GM19240 (cell line): ENCODE data around the gene PPM1A.
"Not testable (repeated sequence)": the region's sequence is repeated elsewhere in the genome, so short reads cannot be mapped to it uniquely, and the experiment has no call there.

Experiments used
- DNase-seq: peaks from one replicate; pipeline ENCODE4 v3.0.0; 2011; ENCODE audit warnings: low spot score; ENCODE audit not compliant: insufficient read length

Gene PPM1A

DNA sequence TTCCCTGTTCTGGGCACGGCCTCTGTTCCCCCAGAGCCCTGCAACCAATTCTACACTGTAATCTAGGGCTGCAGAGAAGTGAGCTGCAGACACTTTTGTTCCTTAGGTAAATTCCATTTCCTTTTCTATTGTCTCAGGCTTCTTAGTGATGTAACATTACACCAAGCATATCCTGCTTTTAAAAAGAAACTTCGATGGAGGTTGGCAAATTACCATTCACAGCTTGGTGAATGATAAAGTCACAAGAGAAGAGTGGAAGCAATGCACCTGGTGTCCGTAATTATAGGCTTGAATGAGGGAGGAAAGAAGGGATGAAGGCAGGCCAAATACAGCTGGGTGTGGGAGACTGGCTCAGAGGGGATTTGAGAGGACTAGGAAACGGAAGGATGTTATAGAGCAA, 68.6 kb downstream of the PPM1A start:
- no peak for DNase-seq

DNA sequence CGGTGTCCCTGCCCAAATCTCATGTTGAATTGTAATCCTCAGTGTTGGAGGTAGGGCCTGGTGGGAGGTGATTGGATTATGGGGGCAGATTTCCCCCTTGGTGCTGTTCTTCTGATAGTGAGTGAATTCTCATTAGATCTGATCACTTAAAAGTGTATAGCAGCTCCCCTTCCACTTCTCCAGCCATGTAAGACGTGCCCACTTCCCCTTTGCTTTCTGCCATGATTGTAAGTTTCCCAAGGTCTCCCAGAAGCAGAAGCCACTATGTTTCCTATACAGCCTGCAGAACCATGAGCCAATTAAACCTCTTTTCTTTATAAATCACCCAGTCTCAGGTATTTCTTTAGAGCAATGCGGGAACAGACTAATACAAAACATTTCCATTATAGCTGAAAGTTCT, 71.8 kb downstream of the PPM1A start:
- not testable (repeated sequence) for DNase-seq

DNA sequence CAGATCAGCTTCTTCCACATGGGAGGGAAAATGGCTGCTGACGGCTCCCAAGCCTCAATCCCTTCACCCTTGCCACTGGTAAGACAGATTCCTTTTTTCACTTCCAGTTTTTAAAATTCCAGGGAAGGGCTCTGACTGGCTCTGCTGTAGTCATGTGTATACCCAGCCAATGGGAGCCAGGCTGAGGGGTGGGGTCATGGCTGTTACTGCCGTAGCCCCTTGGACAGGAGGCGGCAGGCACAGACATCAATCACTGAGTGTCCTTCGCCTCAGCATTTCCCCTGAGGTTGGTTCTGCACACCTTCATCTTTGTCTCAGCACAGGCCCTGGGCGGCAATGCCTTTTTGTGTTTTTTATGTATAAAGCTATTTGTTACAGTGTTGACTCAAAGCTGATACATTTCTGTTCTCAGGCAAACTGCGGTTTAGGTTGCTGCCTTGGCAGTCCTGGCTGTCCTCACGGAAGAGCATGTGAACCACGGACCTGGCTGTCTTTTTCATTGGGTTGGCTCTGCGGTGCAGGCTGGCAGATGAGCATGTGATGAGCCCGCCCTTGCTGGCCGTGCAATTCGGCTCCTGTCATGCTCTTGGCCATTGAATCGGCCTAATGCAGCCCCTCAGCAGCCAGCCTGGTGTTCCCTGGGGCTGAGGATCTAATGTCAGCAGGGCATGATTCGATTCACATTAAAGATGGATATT, 74.3 kb downstream of the PPM1A start:
- no peak for DNase-seq

DNA sequence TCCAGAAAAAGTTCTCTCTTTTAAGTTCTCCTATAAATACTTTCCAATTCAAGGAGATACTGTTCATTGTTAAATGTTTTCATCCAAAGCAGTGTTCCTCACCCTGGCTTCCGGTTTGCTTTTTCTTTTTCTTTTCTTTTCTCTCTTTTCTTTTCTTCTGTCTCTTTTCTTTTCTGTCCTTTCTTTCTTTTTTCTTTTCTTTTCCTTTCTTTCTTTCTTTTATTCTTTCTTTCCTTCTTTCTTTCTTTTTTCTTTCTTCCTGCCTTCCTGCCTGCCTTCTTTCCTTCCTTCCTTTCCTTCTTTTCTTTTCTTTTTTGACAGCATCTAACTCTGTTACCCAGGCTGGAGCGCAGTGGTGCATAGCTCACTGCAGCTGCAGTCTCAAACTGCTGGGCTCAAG, 75.8 kb downstream of the PPM1A start:
- DNase-seq = no peak

DNA sequence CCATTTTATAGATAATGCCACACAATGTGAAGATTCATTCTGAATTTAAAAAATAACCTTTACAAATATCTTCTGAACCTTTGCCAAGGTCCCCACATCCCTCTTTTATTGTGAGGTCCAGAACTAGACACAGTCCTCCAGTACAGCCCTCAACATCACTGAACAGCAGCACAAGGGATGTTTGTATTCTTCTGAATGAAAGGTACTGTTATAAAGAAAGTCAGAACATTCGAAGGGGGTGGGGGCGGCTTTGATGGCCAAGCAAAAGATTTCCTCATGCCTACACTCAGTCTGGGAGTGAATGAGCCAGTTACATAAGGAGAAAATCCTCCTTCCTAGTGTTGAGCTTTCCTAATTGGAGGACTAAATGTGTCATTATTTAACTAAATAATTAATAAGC, 77.3 kb downstream of the PPM1A start:
- DNase-seq = no peak

DNA sequence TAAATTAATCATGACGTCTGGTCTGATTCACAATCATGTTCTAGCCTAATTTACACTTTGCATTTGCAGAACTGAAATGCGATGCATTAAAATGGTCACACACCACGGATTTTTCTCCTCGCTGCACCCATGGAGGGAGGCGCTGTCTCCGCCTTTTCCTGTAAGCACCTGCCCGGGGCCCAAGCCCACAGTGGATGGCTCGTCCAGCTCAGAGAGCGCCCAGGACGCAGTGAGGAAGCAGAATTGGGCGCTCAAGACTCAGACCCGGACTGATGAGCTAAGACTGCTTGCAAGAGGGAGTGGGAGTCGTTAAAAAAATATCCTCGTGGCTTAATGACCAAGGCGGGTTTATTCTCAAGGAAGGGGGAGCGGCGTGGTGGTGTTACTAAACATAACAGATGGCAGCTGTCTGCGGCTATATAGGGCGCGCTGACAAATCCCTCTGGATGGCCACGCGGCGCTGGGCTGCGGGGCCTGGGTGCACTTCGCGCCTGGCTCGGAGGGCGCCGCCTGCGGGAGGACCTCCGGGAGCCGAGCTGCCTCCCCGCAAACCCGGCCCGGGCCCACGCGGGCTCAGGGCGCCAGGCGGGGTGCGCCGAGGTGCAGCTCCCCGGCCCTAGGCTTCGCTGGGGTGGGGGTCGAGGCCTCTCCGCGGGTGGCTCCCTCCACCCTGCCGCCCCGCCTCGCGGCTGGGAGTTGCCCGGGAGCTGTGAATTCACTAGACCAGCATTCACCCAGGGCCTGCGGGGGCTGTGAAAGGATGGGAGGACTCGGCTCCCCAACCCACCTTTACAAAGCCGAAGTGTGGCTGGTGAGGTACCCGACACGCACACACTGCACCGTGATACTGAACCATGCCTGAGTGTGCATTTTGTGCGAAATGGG, 78.7 kb downstream of the PPM1A start:
- peak; percentile 44 for DNase-seq

DNA sequence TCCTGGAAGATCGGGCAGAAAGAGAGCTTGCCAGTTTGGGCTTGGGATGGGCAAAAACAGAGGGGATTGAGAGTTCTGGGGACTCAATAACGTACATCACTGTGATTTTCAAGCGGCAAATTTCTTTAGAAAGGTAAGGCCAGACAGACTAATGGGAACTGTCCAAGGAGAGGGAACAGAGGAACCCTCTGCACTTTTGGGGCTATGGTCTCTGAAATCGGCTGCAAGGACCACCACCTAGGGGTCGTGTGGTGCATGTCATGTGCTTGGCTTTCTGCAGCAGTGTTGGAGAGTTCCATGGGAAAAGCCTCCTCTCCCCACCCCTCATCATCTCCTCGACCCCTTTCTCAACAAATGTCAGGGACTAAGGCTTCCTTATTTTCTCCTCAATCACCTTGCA, 79.6 kb downstream of the PPM1A start:
- DNase-seq = no peak

DNA sequence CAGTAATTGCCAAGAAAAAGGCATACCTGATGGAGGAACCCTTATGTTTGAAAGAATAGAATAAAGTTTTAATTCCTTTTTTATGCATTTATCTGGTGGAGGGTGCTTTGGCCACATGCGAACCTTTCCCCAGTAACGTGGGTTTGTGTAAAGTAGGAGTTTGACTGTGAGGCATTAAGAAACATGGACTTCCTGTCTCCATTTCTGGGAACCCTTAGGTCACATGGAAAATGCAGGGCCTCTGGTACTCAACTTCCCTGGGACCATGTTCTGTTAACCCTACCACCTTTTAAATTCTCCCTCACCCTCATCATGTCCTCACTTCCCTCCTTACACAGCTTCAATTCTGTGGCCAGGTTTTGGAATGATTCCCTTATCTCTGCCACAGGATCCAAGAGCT, 80.3 kb downstream of the PPM1A start:
- no peak for DNase-seq

DNA sequence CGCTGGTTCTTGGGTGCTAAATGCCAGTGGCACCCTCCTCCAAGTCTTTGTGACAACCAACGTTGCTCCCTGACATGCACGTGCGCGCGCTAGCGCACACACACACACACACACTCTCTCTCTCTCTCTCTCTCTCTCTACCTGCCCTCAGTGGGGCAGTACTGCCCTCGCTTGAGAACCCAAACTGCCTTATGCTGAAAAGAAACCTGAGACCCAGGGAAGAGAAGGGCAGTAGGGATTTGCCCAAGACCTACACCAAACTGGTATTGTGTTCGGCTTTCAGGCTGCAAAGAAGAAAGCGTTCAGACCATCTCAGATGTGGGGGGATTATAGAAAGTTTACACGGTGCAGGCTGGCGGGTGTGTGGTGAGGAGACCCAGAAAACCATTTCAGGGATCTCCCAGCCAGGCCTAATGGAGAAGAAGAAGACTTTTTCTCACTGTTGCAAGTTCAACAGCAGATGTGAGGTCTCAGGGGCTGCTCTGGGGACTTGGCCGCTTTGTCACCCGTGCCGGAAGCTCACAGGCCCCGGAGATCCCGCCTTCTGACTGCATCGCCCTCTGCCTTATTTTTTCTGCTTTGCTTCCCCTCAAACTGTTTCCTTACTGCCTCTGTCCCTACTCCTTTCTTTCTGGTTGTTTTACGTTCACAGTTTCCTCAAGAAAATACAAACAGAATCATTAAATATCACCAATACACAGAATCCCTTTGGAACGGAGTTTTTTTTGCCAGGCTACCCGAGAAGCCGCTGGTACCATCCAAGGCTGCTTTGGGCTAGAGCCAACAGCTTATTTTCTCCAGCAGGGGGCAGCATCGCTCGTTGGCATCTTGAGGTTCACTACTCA, 82.4 kb downstream of the PPM1A start:
- DNase-seq = peak; percentile 56

DNA sequence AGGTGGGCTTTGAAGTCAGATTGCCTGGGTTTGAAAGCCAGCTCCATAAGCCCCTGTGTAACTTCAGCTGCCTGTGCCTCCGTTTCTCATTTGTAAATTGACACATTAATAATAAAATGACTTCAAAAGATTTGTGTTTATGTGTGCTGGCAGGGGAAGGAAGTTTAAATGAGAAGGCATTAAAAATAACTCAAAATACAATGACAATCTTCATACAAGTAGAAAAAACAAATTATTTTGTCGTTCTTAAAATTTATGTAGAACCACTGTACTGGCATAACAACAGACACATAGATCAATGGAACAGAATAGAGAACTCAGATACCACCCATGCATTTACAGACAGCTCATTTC, 83.0 kb downstream of the PPM1A start:
- no peak for DNase-seq

DNA sequence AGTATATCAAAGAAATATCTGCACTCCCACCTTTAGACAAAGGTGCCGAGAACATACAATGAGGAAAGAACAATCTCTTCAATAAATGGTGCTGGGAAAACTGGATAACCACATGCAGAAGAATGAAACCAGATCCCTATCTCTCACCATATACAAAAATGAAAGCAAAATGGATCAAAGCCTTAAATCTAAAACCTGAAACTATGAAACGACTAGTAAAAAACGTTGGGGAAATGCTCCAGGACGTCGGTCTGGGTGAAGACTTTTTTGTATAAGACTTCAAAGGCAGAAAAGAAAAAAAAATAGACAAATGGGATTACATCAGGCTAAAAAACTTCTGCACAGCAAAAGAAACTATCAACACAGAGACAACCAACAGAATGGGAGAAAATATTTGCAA, 83.8 kb downstream of the PPM1A start:
- DNase-seq = no peak

DNA sequence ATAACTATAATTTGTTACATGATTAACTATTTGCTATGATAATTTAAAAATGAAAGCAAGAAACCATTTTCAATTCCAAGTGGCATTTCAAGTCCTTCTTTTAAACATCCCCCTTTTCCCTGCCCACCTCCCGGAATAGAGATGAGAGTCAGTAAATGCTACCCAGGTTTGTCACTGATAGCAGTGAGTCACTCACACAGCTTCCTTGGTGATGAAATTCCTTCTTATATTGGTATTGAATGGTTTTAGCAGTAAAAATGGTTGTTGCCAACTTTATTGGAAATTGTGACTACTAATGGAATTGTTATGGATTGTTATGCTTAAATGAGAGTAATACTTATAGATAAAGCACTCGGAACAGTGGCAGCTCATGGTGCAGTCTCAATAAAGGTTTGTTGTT, 90.5 kb downstream of the PPM1A start:
- DNase-seq = no peak

DNA sequence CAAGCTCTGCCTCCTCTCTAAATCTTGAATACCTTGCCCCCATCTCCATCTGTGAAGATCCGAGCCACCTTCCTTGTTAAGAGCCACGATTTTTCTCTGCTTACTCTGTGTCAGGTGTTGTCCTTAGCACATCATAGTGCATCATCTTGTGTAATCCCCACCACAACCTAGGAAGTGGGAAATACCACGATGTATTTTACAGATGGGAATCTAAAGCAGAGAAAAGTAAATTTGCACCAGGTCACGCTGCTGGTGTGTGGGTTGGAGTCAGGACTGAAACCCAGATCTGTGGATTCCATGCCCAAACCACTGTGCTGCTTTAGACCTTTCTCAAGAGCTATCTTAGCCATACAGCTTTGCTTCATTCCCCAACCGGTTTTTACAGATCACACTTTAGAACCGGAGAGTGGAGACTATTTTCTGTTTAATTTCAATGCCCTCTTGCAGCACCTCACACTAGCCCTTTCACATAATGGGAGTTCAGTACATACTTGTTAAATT, 94.6 kb downstream of the PPM1A start:
- no peak for DNase-seq

DNA sequence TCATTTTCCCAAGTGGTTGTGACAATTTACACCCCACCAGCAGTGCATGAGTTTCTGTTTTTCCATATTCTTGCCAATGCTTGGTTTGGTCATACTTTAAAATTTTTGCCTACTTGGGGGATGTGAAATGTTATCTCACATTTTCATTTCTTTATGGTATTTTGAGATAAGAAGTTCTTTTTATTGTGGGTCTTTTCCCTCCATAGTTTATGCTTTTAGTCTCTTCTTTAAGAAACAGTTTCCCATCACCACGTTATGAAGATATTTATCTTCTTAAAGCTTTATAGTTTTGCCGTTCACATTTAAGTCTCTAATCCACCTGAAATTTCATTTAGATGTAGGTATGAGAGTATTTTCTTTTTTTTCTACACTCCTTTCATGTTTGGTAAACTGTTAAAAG, 95.7 kb downstream of the PPM1A start:
- DNase-seq = no peak

DNA sequence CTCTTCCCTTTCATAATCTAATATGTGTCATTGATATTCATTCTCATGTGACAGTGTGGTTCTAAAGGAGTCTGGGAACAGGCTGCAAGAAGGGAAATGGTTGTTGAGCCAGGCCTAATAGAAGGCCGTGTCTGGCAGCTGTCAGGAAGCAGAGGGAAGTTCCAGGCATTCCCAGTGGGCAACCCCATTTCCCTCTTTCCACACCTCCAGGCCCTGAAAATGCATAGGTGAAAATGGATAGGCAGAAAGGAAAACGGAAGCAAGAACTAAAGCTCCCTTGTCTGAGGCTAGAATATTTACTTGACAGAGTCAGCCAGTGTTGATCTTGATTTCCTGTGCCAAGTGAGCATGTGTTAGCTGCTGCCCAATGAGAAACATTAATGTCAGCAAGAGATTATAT, 97.7 kb downstream of the PPM1A start:
- no peak for DNase-seq

DNA sequence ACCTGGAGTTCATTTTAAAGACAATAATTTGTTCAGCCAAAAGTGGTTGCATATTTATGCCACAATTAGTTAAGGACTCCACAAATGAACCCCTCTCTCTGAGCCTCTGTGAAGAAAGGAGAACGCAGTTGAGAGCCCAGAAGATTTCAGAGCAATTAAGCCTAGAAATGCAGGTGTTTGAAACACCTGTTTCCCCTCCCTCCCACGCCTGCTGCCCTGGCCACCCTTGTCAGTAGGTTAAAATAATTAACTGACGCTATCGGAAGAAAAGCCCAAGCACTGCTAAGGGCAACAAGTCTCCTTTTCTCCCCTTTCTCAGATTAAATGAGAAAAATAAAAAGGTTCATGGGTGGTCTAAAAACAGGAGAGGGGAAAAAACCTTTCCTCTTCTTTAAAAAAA, 99.2 kb downstream of the PPM1A start:
- DNase-seq = no peak
